GM18502 (cell line): ENCODE results near the gene ROCK1.
A peak's percentile ranks its signal among the peaks of the same experiment; 100 is the strongest.
"Not testable (repeated sequence)": the region's sequence is repeated elsewhere in the genome, so short reads cannot be mapped to it uniquely, and the experiment has no call there.

ENCODE experiments used
- ATAC-seq: cut with Tn5 transposase; IDR thresholded peaks from one replicate; pipeline ENCODE4 v1.9.1; 2021; ENCODE audit warnings: mild to moderate bottlenecking; ENCODE audit not compliant: unreplicated experiment, poor library complexity

ROCK1 gene

GRCh38 chr18:21056545-21056944 is 55.1 kb downstream of the ROCK1 start:
- ATAC-seq: no peak

- no peak for ATAC-seq
These were observed 57.3 kb downstream of the ROCK1 start for GRCh38 chr18:21054252-21054821.

GRCh38 chr18:21053127-21053526 is 58.5 kb downstream of the ROCK1 start:
- ATAC-seq: no peak

- no peak for ATAC-seq
These were observed 59.2 kb downstream of the ROCK1 start for GRCh38 chr18:21052385-21052784.

GRCh38 chr18:21051620-21052019 is 60.0 kb downstream of the ROCK1 start:
- ATAC-seq: no peak

- ATAC-seq: no peak
These were observed 62.3 kb downstream of the ROCK1 start for GRCh38 chr18:21049306-21049705.

- ATAC-seq: no peak
These were observed 64.5 kb downstream of the ROCK1 start for GRCh38 chr18:21047126-21047525.

- no peak for ATAC-seq
These were observed 71.1 kb downstream of the ROCK1 start for GRCh38 chr18:21040466-21040865.

GRCh38 chr18:21038201-21038600 is 73.4 kb downstream of the ROCK1 start:
- ATAC-seq: no peak

GRCh38 chr18:21031845-21032244 is 79.8 kb downstream of the ROCK1 start:
- no peak for ATAC-seq

GRCh38 chr18:21018257-21018656 is 93.4 kb downstream of the ROCK1 start:
- not testable (repeated sequence) for ATAC-seq

- no peak for ATAC-seq
These were observed 99.3 kb downstream of the ROCK1 start for GRCh38 chr18:21012308-21012707.

GRCh38 chr18:21004726-21005125 is 106.9 kb downstream of the ROCK1 start:
- ATAC-seq: no peak

- no peak for ATAC-seq
These were observed 110.9 kb downstream of the ROCK1 start for GRCh38 chr18:21000667-21001066.

- no peak for ATAC-seq
These were observed 114.2 kb downstream of the ROCK1 start for GRCh38 chr18:20997371-20997770.

GRCh38 chr18:20996418-20996817 is 115.2 kb downstream of the ROCK1 start:
- ATAC-seq: no peak

GRCh38 chr18:20988726-20989125 is 122.9 kb downstream of the ROCK1 start:
- no peak for ATAC-seq

- no peak for ATAC-seq
These were observed 136.5 kb downstream of the ROCK1 start for GRCh38 chr18:20975077-20975476.

- ATAC-seq: no peak
These were observed 139.7 kb downstream of the ROCK1 start for GRCh38 chr18:20971886-20972267.

GRCh38 chr18:20966795-20967194 is 144.8 kb downstream of the ROCK1 start:
- no peak for ATAC-seq

- no peak for ATAC-seq
These were observed 148.6 kb downstream of the ROCK1 start for GRCh38 chr18:20963027-20963426.

- no peak for ATAC-seq
These were observed 150.9 kb downstream of the ROCK1 start for GRCh38 chr18:20960735-20961134.

- ATAC-seq: peak; percentile 54
These were observed 160.8 kb downstream of the ROCK1 start for GRCh38 chr18:20950827-20951226.
